Choroid plexus epithelial cell (primary cell): ENCODE data around the gene MSANTD1.

Experiments
- DNase-seq: peaks from one replicate; pipeline ENCODE4 v3.0.0-alpha.2; 2010; ENCODE audit warnings: low read depth
- H3K4me3 ChIP-seq: 2 replicates; pipeline ENCODE4 v1.5.1; 2011; ENCODE audit warnings: low read depth, mild to moderate bottlenecking, control low read depth, low read length, moderate library complexity
- CTCF ChIP-seq: conservative IDR thresholded peaks from 2 replicates; pipeline ENCODE4 v1.5.1; 2011; ENCODE audit warnings: low read depth, mild to moderate bottlenecking, control low read depth, inconsistent platforms, low read length, moderate library complexity

The MSANTD1 gene

GRCh38 chr4:3267576-3268394, 18.8 kb downstream of the MSANTD1 start:
- no peak for DNase-seq
- no peak for TF ChIP-seq CTCF

GRCh38 chr4:3268395-3269104, 19.6 kb downstream of the MSANTD1 start:
- no peak for TF ChIP-seq CTCF
- H3K4me3 ChIP-seq: no peak overlapping the region
- no peak for DNase-seq

More at GRCh38 chr4:3267576-3268394, 18.8 kb downstream of the MSANTD1 start:
- H3K4me3 ChIP-seq: no peak overlapping the region

GRCh38 chr4:3269105-3269927, 20.4 kb downstream of the MSANTD1 start:
- no peak for DNase-seq
- H3K4me3 ChIP-seq: no peak overlapping the region
- no peak for TF ChIP-seq CTCF

- DNase-seq: no peak
- TF ChIP-seq CTCF: no peak
- no peak overlapping the region for H3K4me3 ChIP-seq
Observed at GRCh38 chr4:3269991-3270611, 21.1 kb downstream of the MSANTD1 start.

GRCh38 chr4:3271131-3271530, 22.2 kb downstream of the MSANTD1 start:
- no peak for DNase-seq
- no peak overlapping the region for H3K4me3 ChIP-seq
- TF ChIP-seq CTCF: no peak

- TF ChIP-seq CTCF: no peak
- DNase-seq: peak; percentile 22
Observed at GRCh38 chr4:3276986-3277385, 28.0 kb downstream of the MSANTD1 start.

More at GRCh38 chr4:3276986-3277385, 28.0 kb downstream of the MSANTD1 start:
- no peak overlapping the region for H3K4me3 ChIP-seq
